COLO668 (cell line): ENCODE results near the gene MINDY4B.

Source experiments
- DNase-seq: peaks from one replicate; lab custom pipeline; 2025; ENCODE audit not compliant: unreplicated experiment; lab: John Stamatoyannopoulos, UW

MINDY4B gene

DNA sequence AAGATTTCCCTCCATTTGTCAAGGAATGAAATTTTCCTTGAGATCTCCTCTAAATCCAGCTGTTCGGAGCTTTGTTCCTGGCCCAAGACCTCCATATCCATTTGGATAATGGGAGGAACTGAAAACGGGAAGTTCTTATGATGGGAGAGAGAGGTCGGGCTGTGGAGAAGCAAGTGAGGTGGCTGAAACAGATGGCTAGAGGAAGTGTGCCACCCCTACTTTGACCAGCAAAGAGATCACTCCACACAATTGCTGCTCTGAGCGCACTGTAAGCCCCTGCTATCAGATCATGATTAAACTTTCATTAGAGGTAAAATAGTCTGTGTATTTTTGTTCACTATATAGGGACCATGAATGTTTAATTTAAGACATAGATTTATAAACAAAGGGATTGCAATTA lies at the start of gene MINDY4B:
TSS of gene MINDY4B (minus strand) at position 101 of the 400 bp plus-strand sequence. CDS start at position 101, 0 bp downstream.
- no peak for DNase-seq

DNA sequence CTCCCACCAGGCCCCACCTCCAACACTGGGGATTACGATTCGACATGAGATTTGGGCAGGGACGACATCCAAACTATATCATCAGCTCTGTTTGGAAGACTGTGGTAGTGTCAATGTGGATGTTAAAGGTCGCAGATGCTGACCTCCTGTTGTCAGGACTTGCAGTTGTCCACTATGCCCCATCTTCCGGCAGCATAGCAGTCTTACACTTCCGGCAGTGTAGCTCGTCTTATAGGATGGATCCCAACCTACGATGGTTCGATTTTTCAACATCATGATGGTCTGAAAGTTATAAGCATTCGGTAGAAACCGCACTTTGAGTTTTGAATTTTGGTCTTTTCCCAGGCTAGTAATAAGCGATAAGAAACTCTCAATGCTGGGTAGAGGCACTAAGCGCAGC lies 46.7 kb upstream of the MINDY4B start:
- no peak for DNase-seq

DNA sequence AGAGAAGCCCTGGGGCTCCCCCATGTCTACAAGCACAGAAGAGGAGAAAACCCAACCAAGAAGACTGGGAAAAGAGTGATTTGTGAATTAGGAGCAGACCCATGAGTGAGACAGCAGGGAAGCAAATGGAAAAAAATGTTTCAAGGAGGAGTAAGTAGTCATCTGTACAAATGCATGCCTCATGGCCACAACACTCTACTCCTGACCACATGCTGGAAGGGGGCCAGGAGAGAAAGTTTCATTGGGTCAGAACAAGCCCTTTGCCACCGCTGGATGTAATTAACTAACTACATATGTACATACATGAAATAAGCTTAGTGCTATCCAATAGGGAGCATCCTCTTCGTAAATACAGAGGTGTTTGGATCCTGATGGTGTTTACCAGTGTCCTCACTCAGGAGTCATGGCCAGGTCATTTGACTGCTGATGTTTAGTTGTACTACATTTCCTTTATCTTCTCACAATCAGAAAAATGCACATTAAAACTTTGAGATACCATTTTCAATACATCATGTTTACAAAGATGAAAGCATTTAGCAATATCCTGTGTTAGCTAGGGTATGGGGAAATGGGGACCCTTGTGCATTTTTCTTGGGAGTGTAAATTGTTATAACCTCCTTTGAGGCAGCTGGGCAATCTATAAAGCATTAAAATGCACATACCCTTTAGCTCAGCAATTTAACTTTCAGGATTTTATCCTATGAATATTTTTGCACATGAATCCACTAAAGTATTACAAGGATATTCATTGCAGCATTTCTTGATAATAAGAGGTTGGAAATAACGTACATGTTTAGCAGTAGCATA lies 40.2 kb upstream of the MINDY4B start:
- DNase-seq, result no peak

DNA sequence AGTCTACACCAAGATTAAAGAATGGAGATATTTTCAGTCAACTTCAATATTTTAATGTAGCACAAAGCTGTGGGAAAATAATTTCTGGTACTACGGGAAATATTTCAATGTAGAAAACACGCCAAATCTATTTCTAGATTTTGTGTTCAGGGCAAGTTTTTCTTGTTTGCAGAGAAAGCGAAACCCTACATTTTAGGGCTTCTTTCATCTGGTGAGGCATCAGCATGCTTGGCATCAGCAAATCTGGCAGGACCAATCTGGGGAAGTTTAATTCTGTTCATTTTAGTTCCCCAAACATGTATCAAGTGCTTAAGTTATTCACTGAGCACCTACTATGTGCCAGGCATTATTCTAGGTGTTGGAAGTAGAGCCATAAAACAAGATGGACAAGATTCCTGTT lies 37.0 kb upstream of the MINDY4B start:
- DNase-seq, result no peak

DNA sequence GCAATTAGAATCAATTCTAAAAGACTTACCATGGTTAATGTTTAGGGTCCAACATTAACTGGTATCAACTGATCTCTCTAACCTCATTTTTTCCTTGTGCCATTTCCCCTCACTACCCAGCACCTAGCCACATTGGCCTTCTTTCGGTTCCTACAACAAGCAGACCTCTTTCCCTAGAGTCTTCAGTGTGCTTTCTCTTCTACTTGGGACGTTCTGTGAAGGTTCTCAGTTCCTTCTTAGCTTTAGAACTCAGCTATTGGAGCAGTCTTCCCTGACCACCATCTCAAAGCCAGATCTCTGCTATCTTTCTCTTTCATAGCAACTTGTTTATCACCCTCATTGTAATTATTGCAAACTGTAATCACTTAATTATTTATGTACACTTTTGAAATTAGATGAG lies 31.5 kb upstream of the MINDY4B start:
- DNase-seq, result no peak

DNA sequence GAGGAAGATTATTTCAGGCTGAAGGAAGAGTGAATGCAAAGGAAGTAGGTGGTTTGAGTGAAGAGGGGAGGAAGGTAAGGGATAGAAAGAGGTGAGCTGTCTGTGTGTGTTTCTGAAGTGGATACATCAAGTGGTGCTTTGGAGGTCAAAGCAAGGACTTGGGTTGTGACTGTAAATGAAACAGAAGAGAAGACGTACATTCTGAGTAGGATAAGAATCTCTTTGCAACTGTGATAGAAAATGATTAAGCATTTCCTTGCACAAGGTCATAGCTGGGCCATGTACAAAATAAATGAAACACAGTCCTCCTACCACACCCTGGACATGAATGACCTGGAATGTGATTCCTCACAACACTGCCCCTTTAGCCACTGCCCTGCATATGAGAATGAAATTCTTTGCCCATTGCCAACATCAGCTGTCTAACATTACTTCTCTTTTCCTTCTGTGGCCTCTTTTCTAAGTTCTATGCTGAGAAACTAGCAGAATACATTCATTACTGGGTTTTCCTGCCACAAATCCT lies 28.3 kb upstream of the MINDY4B start:
- no peak for DNase-seq

DNA sequence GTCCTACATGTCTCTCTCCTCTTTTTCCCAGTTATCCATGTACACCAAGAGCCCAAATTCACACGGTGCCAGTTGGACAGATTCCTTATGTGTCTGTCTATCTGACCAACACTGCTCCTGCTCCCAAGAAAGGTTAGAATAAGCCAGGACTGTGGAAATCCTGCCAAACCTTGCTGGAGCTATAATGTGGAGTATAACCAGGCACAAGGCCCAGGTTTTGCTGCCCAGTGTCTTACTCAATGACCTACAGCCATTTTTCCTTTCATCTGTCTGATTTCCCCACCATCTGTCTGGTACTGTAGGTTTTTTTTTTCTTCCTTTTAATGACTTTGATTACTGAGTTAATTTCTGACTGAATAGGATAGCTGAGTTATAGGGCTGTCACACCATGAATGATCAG lies 26.5 kb upstream of the MINDY4B start:
- DNase-seq, result no peak

DNA sequence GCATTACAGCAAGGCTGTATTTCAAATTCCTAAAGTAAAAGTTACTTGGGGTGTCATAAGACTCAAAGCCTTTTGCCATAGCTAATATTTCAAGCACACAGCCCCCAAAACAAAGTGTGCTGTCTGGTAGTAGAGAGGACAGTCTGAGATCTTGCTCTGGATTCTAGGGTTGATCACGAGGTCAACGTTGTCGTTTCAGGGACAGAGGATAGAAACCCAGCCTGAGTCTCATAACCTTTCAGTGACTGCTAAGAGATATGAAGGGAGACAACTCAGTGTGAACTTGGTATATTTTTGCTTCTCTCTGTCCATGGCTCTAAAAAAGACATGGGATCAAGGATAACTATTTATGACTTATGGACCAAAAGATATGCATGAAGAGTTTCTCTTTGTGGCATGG lies 25.6 kb upstream of the MINDY4B start:
- no peak for DNase-seq

DNA sequence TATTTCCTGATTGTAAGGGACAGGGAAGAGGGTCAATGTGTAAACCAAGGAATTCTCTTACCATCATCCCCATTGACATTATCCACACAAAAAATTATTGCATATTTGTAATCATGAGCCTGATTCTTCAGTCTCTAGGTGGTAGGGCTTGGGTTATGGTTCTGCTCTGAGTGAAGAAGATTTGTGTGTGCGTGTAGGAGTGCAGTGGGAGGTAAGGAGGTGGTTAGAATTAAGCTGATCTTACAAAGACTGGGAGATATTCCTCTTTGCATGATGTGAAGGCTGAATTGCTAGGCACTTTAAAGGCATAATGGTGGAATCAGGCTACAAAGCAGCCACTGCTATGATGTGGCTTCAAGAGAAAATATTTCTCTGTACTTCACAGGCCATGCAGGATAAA lies 23.0 kb upstream of the MINDY4B start:
- DNase-seq, result no peak

DNA sequence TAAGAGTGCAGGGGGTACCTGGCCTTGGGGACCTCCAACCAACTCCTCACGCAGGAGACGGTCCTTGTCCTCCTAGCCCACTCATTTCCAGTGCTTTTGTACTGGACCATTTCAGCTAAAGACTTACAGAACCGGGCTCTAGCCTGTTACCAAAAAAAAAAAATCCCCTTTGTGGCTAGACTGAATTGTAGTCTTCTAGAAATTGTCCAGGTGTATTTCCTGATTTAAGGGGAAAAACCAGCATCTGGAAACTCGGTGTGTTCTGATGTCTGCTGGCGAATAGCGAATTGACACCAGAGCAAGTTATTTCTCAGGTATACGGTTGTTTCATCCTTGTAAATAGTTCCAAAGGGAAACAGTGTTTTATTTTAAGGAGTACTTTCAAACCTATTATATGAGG lies 21.1 kb upstream of the MINDY4B start:
- DNase-seq, result no peak

DNA sequence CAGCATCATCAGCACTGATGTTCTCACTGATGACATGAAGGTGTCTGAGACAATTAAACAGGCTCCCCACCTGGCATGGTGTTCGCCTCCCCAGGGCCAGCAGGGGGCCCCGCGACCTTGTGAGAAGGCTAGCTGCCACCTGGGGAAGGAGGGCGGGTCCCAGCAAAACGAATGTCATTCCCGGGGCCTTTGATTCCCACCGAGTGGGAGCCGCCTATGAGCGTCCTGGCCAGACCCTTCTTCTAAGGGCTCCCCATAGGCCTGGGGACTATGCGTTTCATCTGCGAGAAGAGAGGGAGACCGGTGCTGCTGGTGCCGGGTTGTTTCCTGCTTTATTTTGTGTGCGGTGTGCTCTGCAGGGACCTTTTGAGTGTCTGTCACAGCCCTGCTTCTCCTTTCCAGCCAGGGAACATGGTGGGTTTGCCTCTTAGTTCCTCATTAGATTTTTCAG lies 20.5 kb upstream of the MINDY4B start:
- DNase-seq, result peak; percentile 64

DNA sequence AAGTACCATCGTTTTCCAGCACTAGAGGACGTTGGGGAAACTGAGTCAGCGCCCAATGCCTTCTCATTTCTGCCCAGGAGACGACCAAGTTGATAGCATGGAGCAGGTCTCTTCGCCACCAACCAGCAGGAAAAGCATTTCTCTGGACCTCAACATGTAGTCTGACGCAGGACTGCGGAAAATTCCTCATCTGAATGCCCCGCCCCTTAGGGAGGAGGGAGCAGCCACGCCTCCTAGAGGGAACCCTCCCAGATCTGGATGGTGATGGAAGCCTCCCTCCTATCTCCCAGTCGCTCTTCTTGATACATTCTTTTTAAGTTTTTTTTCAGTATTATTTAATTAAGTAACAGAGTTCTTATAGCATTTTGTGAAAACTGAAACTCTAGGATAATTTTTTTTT lies 17.4 kb upstream of the MINDY4B start:
- no peak for DNase-seq

DNA sequence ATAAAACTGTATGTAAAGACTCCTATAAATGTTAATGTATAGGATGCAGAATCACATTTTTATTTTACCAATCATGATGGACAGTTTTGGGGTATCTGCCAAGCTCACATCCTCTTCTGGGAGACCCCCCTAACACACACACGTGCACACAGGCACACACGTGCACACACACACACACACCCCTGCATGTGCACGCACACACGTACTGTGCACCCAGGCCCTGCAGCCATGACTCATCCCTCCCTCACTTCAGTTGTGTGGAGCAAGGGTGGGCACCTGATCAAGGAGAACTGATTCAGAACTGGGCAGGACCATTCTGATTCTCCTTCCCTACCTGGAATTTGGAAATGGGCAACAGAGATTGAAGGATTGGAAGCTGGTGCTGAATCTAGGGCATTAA lies 16.0 kb upstream of the MINDY4B start:
- no peak for DNase-seq

DNA sequence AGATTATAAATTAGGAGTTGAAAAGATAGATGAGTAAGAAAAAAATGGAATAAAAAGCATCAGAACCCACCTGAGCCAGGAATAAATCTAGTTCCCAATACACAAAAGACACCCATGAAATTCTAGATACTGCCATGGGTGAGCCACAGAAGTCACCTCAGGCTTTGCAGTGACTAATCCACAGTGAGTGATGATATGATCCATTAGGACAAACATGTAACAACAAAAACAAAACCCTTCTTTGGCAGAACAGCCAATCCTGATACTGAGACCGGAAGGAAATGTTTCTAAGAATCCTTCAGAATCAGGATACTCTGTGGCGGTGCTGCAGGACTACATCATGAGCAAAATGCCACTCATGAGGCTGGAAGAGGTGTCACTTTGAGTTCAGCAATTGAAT lies 15.0 kb upstream of the MINDY4B start:
- no peak for DNase-seq

DNA sequence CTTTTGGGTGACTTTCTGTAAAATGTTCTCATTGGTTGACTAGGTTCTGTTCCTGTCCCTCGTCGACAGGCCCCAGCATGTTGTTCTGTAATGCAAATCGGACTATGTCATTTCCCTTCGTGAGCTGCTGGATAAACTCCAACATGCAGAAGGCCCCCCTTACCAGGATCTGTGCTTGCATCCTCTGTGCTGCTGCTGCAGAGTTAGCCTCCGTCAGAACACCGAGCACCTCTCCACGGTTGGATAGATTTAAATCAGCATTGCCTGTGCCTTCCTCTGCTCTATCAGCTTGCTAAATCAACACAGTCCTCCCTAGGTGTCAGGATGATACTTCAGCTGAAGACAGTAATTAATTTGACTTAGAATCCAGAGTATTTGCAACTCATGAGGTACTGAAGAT lies 12.7 kb upstream of the MINDY4B start:
- no peak for DNase-seq

DNA sequence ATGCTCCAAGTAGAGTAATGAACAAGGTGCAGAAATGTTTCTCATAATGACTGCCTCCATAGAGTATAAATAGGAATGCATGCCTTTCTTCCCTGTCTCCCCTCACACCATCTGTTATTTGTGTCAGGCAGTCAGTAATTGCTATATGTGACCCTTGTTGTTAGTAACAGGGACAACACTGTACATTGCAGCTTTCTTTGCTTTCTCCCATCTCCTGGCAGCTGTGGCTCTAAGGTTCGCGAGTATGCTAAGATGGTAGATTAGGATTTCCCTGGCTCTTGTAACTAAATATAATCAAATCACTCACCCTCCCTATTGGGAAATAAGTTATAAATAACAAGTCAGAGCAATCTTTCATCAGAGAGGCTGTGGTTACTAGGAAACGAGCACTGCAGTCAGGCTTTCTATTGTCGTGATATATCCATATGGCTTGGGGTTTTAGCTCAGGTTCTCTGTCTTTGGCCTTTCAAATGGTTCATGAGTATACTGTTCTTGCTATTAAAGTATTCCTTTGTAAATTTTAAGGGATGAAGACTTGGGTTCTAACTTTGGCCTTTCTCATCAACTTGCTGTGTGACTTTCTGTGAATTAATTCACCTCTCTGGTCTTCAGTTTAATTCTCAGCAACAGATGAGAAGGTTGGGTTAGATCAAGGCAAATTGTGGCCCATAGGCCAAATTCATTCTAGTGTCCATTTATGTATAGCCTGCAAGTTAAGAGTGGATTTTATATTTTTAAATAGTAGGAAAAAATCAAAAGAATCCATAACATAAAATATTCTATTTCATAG lies 8.1 kb upstream of the MINDY4B start:
- DNase-seq, result no peak

DNA sequence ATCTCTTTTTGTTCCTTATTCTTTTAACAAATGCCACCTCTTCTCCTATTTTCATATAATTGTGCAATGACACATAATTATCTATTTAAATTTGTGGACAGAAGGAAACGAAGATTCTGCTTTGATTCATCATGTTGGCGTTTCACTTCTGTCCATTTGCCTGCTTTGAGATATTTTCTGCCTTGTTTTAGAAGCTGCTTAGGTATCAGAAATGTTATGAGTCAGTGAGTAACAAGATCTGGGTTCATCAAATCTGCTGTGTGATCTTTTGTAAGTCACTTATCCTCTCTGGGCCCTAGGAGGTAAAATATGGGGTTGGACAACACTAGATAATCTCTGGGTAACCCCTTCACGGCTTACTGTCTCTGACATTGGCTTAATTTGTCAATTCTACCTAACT lies 7.3 kb upstream of the MINDY4B start:
- DNase-seq, result no peak

DNA sequence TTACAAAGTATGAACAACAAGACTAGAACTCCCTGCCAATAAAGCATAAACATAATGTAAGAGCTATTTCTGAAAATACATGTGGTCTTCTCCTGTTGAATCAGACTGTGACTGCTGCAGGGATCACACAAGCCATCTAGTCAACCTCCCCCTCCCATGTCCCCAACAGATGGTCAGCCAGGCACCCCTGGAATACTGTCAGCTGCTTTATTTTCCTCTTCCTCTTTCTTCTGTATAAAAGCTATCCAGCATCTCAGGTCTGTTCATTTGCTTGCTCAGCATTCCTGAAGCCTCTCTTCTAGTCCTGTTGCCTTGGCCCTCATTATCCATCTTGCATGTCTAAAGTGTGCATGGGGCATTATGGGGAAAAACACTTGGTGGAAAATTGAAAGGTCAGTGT lies 6.5 kb upstream of the MINDY4B start:
- no peak for DNase-seq

DNA sequence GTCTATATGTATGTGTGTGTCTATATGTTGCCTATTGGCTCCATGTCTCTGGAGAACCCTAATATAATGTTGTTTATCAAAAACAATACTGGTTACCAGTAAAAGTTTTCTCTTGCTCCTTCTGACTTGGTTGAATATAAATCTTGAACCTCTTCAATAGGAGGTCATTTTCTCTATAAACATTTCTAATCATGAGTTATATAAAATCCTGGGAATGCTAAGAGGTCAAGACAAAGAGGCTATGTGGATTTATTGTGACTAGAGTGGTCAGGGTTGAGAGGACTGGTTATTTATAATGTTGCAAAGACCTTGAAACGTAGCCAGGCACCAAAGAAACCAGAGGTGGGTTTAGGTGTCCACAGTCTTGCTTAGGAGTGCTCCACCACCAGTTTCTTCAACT lies 1.2 kb upstream of the MINDY4B start:
- no peak for DNase-seq

DNA sequence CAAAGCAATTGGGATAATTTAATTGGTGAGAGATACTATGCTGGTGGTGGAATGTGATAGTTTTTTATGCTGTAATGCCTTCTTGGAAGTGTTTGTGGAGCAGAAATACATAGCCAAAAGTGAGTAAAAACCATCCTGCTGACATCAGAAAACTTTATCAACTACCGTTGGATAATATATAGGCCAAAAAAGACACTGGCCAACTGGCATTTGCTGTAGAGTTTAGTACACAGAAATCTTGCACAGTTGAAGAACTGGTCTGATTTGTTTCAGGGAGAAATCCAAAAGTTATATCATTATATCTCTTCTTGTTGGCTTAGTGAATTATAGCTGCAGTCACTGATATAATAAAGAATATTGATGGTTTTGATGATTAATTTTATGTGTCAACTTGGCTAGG lies 507 bp upstream of the MINDY4B start:
- no peak for DNase-seq

DNA sequence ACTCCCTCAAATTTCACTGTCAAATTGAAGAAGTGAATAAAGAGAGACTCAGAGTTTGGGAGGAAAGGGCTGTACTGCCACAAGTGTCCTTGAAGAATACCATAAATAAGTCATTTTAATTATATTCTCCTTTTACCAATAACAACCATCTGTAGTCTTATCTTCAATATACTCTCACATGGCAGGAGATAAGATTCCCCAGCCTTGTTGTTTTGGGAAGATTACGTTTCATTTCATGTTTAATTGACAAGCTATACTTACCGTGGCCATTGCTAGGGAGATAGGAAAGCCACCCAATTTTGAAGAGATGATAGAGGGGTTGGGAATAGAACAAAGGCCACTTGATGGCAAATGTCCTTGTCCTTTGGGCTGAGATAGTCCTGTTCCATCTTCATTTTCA lies 2.3 kb downstream of the MINDY4B start:
- no peak for DNase-seq

DNA sequence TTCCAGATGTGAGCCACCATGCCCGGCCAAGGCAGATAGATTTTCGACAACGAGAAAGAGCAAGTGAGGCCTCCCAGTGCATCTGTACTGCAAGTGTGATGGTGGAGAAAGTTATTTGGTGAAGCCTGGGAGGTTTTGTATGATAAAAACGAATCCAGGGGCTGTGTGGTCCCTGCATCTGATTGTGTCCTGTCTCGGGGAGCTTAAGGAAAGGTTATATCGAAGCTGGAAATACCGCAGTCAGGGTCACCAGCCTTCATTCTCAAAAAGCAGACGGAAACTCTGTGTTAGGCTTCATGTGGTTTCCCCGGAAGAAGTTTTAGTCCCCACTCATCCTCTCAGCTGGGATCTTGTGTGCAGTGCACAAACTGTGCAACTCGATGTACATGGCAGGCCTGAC lies 3.4 kb downstream of the MINDY4B start:
- DNase-seq, result no peak
